ENCODE results near the gene CREBBP. TPM values are rescaled to one million over a fixed set of nuclear protein-coding genes. Genes with fewer than 3 reads are reported as not detected.
A peak's percentile ranks its signal among the peaks of the same experiment; 100 is the strongest.

The CREBBP gene
- total RNA-seq, 1 donor from 2014 or later, result 106 TPM

- no peak for DNase-seq
These were observed 57.1 kb downstream of the CREBBP start for GRCh38 chr16:3823427-3823826.

DNA sequence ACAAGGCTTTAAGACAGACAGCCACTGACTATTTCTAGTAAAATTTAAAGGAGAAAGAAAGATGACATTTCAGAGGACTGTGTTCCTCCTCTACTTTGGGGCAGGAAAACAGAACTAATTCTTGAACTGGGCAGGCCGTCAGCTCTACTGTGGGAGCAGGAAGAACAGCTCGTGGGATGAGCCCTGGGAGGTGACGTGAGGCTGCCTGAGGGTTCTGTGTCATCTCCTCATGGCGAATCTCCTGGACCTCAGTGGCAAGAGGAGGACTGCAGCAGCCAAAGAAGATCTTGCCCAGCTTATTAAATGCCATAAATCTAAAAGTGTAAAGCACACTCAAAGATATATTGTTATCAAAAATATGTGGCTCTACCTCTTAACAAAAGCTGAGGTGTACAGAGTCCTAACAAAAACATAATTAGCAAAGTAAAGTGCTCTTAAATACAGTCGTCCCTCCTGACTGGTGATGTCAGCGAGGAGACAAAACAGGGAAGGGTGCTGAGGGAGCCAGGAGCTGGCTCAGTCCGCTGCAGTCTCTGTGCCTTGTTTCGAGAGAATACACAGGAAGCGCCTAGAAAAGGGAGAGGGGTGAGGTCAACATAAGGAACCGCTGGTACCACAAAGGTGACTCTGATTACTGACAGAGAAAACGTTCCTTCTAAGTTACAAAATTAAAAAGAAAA, 58.0 kb downstream of the CREBBP start:
- no peak for DNase-seq

- DNase-seq, result no peak
These were observed 59.3 kb downstream of the CREBBP start for GRCh38 chr16:3821184-3821583.

DNA sequence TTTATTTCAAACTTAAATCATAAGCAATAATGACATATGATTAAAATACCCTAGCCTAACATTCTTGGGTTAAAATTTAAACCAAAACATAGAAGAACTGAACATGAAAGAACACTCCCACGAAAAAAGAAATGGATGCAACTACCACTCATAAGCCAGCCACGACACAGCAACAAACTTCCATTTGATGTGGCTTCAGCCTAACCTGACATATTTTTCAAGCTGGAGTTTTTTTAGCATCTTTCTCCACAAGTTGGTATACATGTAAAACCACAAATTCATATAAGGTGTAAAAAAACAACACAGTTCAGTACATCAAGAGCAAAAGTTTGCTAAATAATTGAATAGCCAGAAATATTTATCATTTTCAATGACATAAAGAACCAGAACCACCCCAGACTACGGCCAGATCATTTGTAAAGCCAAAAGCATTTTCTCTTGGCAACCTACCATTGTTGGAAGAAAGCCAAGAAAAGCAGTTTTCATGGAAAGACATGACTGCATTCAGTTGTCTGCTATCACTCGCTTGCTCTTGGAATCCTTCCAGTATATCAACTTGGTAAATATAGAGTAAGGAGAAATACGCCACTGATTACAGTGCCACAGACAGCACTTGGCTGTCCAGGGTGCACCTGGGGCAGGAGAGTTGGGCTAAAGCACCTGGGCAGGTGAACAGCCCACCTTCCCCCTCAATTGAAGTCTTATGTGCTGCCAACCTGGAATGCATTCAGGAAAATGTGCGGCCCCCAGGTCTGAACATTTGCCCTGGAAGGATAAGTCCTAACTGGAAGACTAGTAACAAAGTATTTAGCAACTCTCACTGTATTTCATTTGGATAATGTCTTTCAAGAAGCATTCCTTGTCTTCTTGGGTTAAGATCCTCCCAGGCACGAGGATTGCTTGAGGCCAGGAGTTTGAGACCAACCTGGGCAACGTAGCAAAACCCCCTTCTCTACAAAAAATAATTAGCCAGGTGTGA, 60.5 kb downstream of the CREBBP start:
- DNase-seq, result peak; percentile 91

- no peak for DNase-seq
These were observed 61.4 kb downstream of the CREBBP start for GRCh38 chr16:3819175-3819527.

DNA sequence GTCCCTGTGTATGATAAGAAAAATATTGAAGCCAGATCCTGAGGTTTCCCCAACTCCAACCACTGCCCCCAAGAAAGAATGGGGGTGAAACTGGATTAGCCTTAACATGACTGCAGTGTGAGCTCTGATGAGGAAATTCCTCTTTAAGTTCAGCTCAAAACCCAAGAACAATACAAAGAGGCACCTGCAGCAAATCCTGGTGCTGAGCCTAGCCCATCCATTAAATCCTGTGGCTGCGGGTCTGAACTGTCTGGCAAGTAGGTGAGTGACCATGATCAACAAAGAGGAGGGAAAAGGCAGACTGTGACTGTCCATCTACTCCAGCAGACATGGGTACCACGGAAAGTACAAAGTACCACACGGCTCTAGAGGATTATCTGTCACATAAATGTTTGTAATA, 64.2 kb downstream of the CREBBP start:
- no peak for DNase-seq

GRCh38 chr16:3814755-3815154, 65.8 kb downstream of the CREBBP start:
- DNase-seq, result no peak

DNA sequence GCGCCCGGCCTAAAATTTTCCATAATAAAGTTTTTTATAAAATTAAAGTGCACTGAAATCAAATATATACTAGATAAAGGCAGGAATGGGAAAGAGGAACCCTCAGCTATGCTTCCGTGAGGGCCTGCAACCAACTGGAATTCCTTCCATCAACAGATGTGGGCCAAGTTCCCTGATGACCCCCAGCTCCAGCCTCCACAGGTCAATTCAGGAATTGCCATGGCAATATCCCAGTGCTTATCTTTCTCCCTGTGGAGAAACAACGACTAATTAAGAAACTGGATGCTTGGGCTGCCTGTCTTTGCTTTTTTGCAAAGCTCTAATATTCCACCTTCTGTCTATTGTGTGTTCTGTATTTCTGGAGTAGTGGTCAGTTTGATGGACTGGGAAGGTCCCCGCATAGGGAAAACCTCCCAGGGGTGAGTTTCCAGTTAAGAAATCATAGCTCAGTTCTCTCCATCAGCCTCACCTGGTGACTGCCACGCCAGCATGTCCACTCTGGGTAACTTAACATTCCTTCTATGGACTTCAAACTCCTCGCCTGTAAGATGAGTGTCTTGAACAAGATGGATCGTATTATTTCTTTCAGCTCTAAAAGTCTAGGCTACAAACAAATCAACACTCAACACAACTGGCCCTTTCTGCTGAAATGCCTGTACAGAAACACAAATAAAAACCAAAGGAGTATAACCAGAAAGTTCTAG, 67.9 kb downstream of the CREBBP start:
- DNase-seq, result no peak

DNA sequence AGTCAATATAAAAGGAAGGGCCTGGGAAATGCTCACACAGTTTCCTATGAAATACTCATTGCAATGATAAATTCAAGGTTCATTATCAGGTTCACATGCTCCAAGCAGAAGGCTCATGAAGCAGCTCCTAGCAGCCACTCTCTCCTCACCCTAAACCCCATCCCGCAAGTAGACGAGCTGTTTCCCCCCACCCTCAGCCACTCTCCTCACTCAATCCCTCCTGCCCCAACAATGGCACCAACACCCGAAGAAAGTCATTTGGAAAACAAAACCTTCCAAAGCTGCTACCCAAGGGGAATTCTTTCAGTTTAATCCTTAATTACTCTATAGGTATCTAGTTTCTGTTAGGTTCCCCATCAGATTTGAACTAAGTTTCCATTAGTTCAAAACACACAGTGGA, 69.7 kb downstream of the CREBBP start:
- no peak for DNase-seq

- no peak for DNase-seq
These were observed 70.3 kb downstream of the CREBBP start for GRCh38 chr16:3810198-3810664.

DNA sequence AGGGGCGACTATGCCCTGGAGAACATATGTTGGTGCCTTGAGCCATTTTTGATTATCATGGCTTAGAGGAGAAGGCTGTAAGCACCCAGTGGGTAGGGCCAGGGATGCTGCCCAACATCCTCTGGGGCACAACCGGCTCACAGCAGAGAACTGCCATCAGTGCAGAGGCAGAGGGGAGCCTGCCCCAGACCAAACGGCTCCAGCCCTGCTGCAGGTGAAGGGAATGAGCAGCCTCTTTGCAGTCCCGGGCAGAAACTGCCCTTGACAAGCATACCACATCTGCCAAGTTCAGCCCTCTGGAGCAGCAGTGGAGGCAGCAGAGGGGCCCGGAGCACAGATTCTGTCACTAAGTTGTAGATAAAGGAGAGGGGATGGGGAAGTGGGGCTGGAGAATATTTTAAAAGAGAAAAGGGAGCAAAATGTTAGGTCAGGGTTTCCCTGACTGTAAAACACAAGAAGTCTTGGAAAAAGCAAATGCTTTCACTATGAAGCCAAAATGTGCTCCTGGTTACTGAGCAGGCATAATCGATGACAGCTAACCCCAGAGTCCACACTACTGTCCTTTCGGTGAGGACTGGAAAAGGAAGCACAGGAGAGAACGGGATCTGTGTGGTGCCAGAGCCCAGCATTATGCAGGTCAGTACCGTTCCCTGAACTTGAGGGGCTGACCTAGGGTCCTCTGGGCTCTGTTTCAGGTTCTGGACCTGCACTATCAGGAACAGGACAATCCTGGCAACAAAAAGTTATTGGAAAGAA, 72.0 kb downstream of the CREBBP start:
- no peak for DNase-seq

GRCh38 chr16:3807425-3808123, 72.9 kb downstream of the CREBBP start:
- no peak for DNase-seq

GRCh38 chr16:3804426-3805016, 76.0 kb downstream of the CREBBP start:
- DNase-seq, result no peak

DNA sequence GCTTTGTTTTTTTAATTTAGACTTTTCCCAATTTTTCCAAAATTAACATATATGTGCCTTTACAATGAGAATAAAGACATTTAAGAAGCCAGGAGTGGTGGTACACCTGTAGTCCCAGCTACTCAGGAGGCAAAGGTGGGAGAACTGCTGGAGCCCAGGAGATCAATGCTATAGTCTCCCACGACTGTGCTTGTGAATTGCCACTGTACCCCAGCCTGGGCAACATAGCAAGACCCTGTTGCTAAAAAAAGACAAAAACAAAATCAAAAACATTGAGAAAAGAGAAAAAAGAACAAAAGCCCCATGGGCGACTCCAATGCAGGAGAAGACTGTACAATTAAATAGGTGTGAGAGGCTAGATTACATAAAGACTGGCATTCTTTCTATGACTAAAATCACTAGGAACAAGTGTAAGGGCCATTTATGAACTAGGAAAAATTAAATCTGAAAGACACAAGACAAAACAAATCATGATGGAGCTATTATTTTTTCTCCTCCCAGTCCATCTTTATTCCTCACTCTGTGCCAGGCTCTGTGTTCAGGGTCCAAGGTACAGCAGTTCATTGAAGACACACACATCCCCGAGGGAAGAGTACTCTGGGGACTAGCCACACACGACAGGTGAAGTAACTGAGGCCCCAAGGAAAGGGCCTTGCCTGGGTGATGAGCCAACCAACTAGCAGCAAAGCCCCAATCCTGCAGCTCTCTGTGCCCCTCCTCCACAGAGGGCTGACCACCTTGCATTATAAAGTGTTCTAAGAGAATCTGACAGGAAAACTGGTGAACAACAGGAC, 79.8 kb downstream of the CREBBP start:
- no peak for DNase-seq

- DNase-seq, result no peak
These were observed 80.5 kb downstream of the CREBBP start for GRCh38 chr16:3800019-3800418.

GRCh38 chr16:3799354-3799753, 81.2 kb downstream of the CREBBP start:
- DNase-seq, result no peak

- DNase-seq, result no peak
These were observed 81.7 kb downstream of the CREBBP start for GRCh38 chr16:3798838-3799237.

DNA sequence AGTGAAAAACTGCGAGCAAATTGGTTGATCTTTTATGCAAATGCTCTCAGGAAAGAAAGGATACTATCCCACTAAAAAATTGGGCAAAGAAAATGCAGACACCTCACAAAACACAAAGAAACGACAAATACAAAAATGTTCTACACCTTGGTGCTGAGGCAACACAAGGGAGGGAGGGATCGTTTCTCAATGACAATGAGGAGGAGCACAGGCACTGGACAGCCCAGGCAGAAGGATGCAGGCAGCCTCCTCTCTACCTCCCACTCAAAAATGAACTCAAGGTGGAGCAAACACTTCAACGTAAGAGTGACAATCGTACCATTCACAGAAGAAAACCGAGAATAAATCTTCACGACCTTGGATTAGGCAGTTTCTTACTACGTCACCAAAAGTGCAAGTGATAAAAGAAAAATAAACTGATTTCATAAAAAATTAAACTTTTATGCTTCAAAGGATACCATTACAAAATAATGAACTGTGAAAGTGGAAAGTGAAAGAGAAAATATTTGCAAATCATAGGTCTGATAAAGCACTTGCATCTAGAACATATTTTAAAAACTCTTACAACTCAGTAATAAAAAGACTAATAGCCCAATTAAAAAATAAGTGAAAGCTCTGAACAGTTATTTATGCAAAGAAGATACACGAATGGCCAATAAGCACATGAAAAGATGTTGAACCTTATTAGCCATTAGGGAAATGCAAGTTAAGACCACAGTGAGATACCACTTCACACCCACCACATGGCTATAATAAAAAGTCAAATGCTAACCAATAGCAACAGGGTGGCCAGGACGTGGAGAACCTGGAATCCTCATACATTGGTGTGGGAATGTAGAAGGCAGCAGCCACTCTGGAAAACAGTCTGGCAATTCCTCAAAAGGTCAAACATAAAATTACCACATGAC, 82.4 kb downstream of the CREBBP start:
- no peak for DNase-seq

- no peak for DNase-seq
These were observed 83.0 kb downstream of the CREBBP start for GRCh38 chr16:3797473-3797872.
